MM.1S (cell line): ENCODE results near the gene GMPR.

Experiments
- DNase-seq: peaks from one replicate; pipeline ENCODE4 v3.0.0-alpha.2; 2015
- H2AFZ ChIP-seq: fragments of 300-600 bp; sonication (generic); 2 replicates; pipeline ENCODE4 v1.6.0; 2016; ENCODE audit warnings: antibody characterized with exemption, low read length
- H3F3A ChIP-seq: fragments of 300-600 bp; sonication (generic); 2 replicates; pipeline ENCODE4 v1.6.1; 2016; ENCODE audit warnings: mild to moderate bottlenecking, antibody characterized with exemption, low read length, moderate library complexity, mixed read lengths; ENCODE audit not compliant: insufficient read depth
- H3K27ac ChIP-seq: fragments of 300-600 bp; sonication (generic); 2 replicates; pipeline ENCODE4 v1.5.1; 2016; ENCODE audit warnings: mild to moderate bottlenecking, low read length
- H3K27me3 ChIP-seq: fragments of 300-600 bp; sonication (generic); replicated peaks from 2 replicates; pipeline ENCODE4 v1.6.0; 2016; ENCODE audit warnings: low read length; ENCODE audit not compliant: insufficient read depth
- H3K36me3 ChIP-seq: fragments of 300-600 bp; sonication (generic); replicated peaks from 2 replicates; pipeline ENCODE4 v1.6.1; 2016; ENCODE audit warnings: mild to moderate bottlenecking, low read length, mixed read lengths; ENCODE audit not compliant: insufficient read depth
- H3K4me1 ChIP-seq: fragments of 300-600 bp; sonication (generic); 2 replicates; pipeline ENCODE4 v1.6.1; 2016; ENCODE audit warnings: low read length, mixed read lengths
- H3K4me2 ChIP-seq: fragments of 300-600 bp; sonication (generic); 2 replicates; pipeline ENCODE4 v1.6.0; 2016; ENCODE audit warnings: low read depth, low read length
- H3K4me3 ChIP-seq: fragments of 300-600 bp; sonication (generic); 2 replicates; pipeline ENCODE4 v1.5.1; 2016; ENCODE audit warnings: low read length, mixed read lengths
- H3K79me2 ChIP-seq: fragments of 300-600 bp; sonication (generic); 2 replicates; pipeline ENCODE4 v1.6.1; 2016; ENCODE audit warnings: mixed run types, low read length, mixed read lengths
- H3K9ac ChIP-seq: fragments of 300-600 bp; sonication (generic); 2 replicates; pipeline ENCODE4 v1.6.1; 2016; ENCODE audit warnings: low read length, mixed read lengths
- H3K9me2 ChIP-seq: fragments of 300-600 bp; sonication (generic); replicated peaks from 2 replicates; pipeline ENCODE4 v1.6.1; 2016; ENCODE audit warnings: mild to moderate bottlenecking, low read length, mixed read lengths; ENCODE audit not compliant: insufficient read depth
- H3K9me3 ChIP-seq: fragments of 300-600 bp; sonication (generic); replicated peaks from 2 replicates; pipeline ENCODE4 v1.6.1; 2016; ENCODE audit warnings: mild to moderate bottlenecking, low read length, mixed read lengths; ENCODE audit not compliant: insufficient read depth
- H4K20me1 ChIP-seq: fragments of 300-600 bp; sonication (generic); 2 replicates; pipeline ENCODE4 v1.6.1; 2016; ENCODE audit warnings: mild to moderate bottlenecking, low read length, moderate library complexity, mixed read lengths; ENCODE audit not compliant: insufficient read depth
- CTCF ChIP-seq: fragments of 300-600 bp; sonication (generic); IDR thresholded peaks from 2 replicates; pipeline ENCODE4 v1.5.1; 2016; ENCODE audit warnings: antibody characterized with exemption, low read length, mixed read lengths
- EZH2 ChIP-seq: fragments of 300-600 bp; sonication (generic); optimal IDR thresholded peaks from 2 replicates; pipeline ENCODE3; 2017; ENCODE audit warnings: low read depth, mild to moderate bottlenecking, antibody characterized with exemption, low read length, mixed read lengths
- EZH2phosphoT487 ChIP-seq: fragments of 300-600 bp; sonication (generic); IDR thresholded peaks from 2 replicates; pipeline ENCODE4 v1.6.1; 2018; ENCODE audit warnings: antibody characterized with exemption, low read length

The GMPR gene

GRCh38 chr6:16236009-16236501 is 2.3 kb upstream of the GMPR start:
- no peak overlapping the region for H3K27ac ChIP-seq
- 0 out of 2 replicates have a peak, but pooled peaks cover 22% of the 10 kb centered on the region for H3K27me3 ChIP-seq
- H3K9me2 ChIP-seq: no peaks in the 10 kb centered on the region
- H3F3A ChIP-seq: peaks cover 16% of the 10 kb centered on the region
- peak overlapping the region; percentile 90; the same call in 1 of the 2 replicates for H3K4me2 ChIP-seq
- H3K36me3 ChIP-seq: no peaks in the 10 kb centered on the region
- H3K9ac ChIP-seq: no peak overlapping the region
- H3K9me3 ChIP-seq: no peaks in the 10 kb centered on the region
- H3K4me3 ChIP-seq: peak overlapping the region; percentile 34; the same call in 1 of the 2 replicates
- TF ChIP-seq EZH2phosphoT487 (no peak), CTCF (no peak), EZH2 (no peak)
- peaks cover 17% of the 10 kb centered on the region for H3K4me1 ChIP-seq
- H3K79me2 ChIP-seq: no peaks in the 10 kb centered on the region
- H4K20me1 ChIP-seq: no peaks in the 10 kb centered on the region; the same call in 1 of the 2 replicates
- no peak for DNase-seq
- no peak overlapping the region for H2AFZ ChIP-seq

- H3K4me1 ChIP-seq: peaks cover 17% of the 10 kb centered on the region
- no peak overlapping the region for H2AFZ ChIP-seq
- no peak overlapping the region for H3K9ac ChIP-seq
- H3K4me3 ChIP-seq: peak overlapping the region; percentile 34; the same call in 1 of the 2 replicates
- H3K9me2 ChIP-seq: no peaks in the 10 kb centered on the region
- H3K27ac ChIP-seq: peak overlapping the region; percentile 23; the same call in 1 of the 2 replicates
- no peaks in the 10 kb centered on the region for H3K9me3 ChIP-seq
- H3K4me2 ChIP-seq: peak overlapping the region; percentile 90
- peaks cover 16% of the 10 kb centered on the region for H3F3A ChIP-seq
- peak; percentile 61 for DNase-seq
- no peak for TF ChIP-seq EZH2phosphoT487
- TF ChIP-seq EZH2: no peak
- H4K20me1 ChIP-seq: no peaks in the 10 kb centered on the region; the same call in 1 of the 2 replicates
- 0 out of 2 replicates have a peak, but pooled peaks cover 22% of the 10 kb centered on the region for H3K27me3 ChIP-seq
- H3K36me3 ChIP-seq: no peaks in the 10 kb centered on the region
- H3K79me2 ChIP-seq: no peaks in the 10 kb centered on the region
Measured at GRCh38 chr6:16236631-16237199, 1.7 kb upstream of the GMPR start.

- Histone ChIP-seq H3K4me1 (peaks cover 17% of the 10 kb centered on the region), H3K9me2 (no peaks in the 10 kb centered on the region), H3K4me3 (no peak overlapping the region), H3F3A (peaks cover 16% of the 10 kb centered on the region), H3K79me2 (no peaks in the 10 kb centered on the region), H3K4me2 (peak overlapping the region; percentile 90), H3K27me3 (0 out of 2 replicates have a peak, but pooled peaks cover 22% of the 10 kb centered on the region), H3K9me3 (no peaks in the 10 kb centered on the region), H3K27ac (peak overlapping the region; percentile 23; the same call in 1 of the 2 replicates), H3K36me3 (no peaks in the 10 kb centered on the region), H3K9ac (no peak overlapping the region), H4K20me1 (no peaks in the 10 kb centered on the region; the same call in 1 of the 2 replicates), H2AFZ (no peak overlapping the region)
- no peak for TF ChIP-seq EZH2
- no peak for DNase-seq
Measured at GRCh38 chr6:16237242-16237641, 1.1 kb upstream of the GMPR start.

- H3K27me3 ChIP-seq: 0 out of 2 replicates have a peak, but pooled peaks cover 22% of the 10 kb centered on the region
- no peaks in the 10 kb centered on the region for H3K9me3 ChIP-seq
- H3K4me1 ChIP-seq: peaks cover 17% of the 10 kb centered on the region
- peak overlapping the region; percentile 80 for H3K4me2 ChIP-seq
- TF ChIP-seq CTCF (no peak), EZH2phosphoT487 (no peak), EZH2 (no peak)
- no peaks in the 10 kb centered on the region for H3K79me2 ChIP-seq
- peak overlapping the region; percentile 26; the same call in 1 of the 2 replicates for H3K9ac ChIP-seq
- H3F3A ChIP-seq: peaks cover 16% of the 10 kb centered on the region
- DNase-seq: peak; percentile 23
- H2AFZ ChIP-seq: peak overlapping the region; percentile 60
- no peaks in the 10 kb centered on the region for H3K9me2 ChIP-seq
- H3K4me3 ChIP-seq: peak overlapping the region; percentile 60
- H3K27ac ChIP-seq: no peak overlapping the region
- H3K36me3 ChIP-seq: no peaks in the 10 kb centered on the region
- H4K20me1 ChIP-seq: no peaks in the 10 kb centered on the region; the same call in 1 of the 2 replicates
Measured at GRCh38 chr6:16238963-16239797, 793 bp downstream of the GMPR start.
